ENCODE results near the gene CALHM1.
A peak's percentile ranks its signal among the peaks of the same experiment; 100 is the strongest.

The CALHM1 gene

DNA sequence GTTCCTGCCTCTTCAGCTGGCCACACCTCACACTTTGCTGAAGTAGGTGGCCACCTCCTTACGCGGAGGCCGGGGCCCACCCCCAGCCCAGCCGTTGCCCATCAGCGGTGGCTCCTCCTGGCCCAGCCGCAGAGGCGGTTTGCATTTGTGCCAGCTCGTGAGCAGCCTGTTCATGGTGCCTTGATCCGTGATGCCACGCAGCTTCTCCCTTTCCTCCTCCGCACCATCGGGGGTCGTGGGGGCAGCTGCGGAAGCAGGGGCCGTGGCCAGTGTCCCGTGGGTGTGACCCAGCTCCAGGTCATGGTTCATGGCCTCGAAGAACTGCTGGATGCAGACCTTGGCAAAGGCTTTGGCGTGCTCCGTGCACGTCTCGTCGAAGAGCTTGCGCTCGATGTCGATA is 3.5 kb downstream of the CALHM1 start:
- DNase-seq = no peak

DNA sequence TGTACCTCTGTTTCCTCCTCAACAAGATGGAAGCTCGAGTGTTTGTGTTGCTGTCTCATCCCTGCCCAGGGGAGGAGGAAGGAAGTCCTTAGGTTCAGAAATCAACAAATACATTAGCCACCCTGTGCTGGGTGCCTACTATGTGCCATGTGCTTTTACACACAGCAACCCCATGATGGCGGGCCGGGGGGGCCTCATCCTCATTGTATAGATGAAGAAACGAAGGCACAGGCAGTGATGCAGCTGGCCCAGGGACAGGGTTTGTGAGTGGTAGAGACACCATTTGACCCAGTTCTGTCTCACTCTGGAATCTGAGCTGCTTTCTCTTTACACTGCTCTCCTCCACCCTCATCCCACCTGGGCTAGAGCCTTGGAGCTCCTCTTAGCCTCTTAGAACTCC is 4.7 kb downstream of the CALHM1 start:
- no peak for DNase-seq

DNA sequence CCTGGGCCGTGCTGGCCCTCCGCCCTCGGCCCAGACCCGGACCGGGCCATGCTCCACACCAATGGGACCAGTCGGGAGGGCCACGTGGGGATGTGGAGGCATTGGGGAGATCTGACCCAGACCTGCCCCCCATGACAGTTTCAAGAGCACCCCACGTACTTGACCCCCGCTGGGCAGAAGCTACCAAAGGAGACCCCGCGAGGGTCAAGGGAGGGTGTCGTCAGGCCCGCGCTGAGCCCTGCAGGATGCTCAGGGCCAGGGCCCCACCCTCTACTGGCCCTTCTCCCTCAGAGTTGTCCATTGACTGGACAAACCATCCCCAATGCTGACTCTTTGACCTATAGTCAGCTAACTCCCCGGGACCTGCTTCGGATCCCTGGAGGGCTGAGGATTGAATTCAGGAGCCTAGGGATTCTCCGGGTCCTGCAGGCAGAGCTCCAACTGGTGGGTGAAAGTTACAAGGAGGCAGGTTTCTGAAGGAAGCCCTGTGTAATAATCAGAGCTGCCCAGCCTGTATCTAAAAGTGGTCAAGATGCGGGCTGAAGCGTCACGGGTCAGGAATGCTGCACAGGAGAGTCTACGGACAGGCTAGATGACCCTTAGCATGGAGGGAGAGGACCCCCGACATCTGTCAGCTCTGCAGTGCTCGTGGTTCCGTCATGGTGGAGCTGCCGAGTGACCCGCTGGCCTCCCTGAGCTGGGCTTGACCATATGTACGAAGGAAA is 6.0 kb downstream of the CALHM1 start:
- DNase-seq = peak in 1 of 56 donors; percentile 54

DNA sequence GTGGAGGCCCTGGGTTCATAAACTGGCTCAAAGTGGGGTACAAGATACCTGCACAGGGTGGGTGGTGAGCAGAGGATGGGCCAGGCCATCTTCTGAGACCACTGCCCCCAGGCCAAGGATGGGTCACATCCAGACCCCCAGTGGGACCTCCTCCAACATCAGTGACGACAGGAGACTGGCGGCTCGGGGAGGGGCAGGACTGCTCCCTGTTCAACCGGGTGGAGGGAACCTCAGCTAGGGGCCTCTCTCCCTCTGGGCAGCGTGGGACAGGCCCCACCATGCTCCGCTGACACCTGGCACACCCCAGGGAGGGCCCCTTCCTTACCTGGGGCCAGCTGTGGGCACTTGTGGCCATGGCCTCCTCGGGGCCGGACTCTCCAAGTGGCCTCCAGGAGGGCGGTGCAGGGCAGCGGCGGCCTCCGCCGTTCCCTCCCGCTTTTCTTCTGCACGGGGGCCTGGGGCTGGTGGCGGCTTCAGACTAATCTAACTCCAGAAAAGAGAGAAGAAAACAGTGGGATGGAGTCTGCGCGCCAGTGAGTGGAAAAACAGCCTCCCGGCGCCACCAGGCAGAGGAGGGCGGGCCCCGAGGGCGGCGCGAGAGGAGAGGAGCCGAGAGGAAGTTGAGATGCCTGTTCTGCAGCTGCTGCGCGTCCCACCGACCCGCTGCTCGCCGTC is 6.7 kb downstream of the CALHM1 start, which contains the start of gene CALHM2:
CALHM2 (minus strand) TSS at position 540 of the 675 bp plus-strand sequence. CDS start 2,429 bp downstream, outside the sequence.
- peak in 36 of 56 donors; percentile 9 to 75 (median 34) for DNase-seq

DNA sequence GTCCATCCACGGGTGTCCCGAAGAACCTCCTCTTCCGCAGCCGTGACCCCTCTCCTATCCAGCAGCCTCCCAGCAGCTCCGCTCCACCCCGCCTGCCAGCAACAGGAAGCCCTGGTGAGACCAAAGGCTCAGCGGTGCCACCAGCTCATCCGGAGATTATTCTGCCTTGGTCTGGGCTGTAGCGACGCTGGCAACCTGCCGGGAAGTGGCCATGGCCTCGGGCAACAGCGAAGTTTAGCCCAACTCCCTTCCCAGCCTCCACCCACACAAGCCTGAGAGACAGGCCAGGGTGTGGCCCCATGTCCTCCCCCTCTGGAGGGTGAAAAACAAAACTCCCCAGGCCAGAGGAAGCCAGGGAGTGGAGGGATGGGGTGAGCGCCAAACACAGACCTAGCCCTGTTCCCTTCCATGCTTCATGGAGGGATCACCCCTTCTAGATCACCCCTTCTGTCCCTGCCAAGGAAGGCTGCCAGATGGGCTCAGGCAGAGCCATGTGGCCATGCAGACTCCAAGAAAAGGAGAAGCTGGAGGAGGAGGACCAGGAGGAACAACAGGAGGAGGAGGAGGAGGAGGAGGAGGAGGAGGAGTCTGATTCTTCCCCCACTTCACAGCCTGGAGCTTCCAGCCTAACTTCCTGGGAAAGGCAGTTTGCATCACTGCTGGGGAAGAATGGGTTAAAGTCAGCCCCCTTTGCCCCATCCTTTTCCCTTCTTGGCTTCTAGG is 7.4 kb downstream of the CALHM1 start:
- peak in 4 of 56 donors; percentile 8 to 34 (median 23) for DNase-seq

DNA sequence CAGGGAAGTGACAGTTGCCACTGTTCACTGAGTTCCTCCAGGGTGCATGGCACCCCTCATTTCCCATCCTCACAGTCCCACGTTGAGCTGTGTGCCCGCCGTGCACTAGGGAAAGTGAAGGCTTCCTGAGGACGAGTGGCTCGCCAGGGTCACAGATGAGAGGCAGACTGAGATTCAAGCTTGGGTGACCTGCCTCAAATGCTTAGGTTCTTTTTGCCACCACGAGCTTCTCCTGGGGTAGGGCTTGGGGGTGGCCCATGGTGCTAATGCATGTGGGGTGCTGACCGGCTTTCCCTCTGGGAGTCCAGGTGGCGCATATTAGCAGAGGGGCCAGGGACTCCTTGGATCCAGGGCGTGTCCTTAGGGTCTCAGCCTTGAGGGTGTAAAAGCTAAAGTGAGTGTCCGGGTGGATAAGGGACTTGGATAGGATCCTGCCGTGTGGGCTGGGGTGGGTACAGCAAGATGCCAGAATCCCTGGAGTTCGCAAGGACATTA is 8.5 kb downstream of the CALHM1 start:
- no peak for DNase-seq

DNA sequence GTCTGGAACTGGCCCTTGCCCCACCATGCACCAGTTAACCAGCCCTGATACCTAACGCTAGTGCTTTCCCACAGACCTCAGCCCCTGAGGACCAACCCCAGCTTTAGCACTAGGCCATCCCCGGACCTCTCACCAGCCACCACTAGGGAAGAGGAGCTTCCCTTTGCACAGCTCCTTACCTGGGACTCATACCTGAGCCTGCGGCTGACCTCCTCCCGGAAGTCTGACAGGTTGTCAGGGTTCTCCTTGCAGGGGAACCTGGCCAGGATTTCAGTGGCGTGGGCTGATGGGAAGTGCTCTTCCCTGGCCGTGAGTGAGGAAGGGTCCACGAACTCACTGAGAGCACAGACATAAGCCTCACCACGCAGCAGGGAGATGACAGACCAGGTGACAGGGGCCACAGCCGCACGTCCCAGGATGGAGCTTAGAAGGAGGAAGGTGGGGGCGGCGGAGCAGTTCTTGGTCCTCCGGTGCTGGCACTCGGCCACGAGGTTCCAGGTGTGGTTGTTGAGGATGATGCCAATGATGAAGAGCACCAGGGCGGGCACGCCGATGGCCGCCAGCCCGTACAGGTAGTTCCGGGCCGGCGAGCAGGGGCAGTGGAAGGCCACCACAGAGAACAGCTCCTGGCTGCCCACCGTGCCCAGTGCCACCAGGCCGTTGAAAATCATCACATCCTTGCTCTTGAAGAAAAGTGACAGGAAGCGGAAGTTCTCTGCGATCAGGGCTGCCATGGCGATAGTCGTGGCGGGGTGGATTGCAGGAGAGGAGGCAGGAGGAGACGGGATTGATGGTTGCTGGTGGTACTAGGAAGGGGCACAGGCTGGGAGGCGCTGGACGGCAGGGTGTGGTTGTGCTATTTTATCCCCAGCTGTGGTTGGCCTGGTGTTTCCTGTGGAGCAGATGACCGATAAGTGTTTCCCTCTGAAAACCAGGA is 9.2 kb downstream of the CALHM1 start:
- no peak for DNase-seq

DNA sequence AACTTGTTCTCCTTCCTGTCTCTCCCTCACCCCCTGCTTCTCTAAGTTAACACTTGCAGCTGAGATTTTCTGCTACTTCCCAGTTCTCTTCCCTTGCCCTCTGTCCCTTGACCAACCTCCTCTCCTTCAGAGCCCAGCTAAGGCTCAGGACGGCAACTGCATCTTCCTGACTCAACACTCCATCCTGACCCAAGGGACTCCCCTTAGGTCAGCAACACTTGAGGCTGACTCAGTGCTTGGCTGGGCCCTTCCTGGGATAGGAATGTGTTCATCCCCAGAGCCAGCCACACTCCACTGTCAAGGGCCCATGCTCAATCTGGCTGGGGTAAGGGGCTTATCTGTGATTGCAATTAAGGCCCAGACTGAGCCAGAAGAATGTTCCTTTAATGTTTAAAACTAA is 10.0 kb downstream of the CALHM1 start:
- no peak for DNase-seq

DNA sequence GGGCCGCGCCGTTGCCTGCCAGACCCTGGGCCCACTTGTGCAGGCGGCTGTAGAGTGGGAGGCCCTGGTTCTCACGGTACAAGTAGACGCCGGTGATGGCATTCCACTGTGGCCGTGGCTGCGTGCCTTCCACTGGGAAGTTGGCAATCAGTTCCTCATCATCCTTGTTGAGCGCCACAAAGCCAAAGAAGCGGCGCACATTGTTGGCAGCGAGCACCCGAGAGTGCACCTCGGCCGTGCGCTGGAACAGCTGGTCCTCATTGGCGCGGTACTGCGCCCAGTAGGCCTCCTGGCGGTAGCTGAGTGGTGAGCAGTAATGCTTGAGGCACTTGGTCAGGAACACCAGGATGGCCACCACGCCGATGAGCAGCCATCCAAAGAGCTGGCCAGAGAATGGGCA is 11.5 kb downstream of the CALHM1 start:
- no peak for DNase-seq

DNA sequence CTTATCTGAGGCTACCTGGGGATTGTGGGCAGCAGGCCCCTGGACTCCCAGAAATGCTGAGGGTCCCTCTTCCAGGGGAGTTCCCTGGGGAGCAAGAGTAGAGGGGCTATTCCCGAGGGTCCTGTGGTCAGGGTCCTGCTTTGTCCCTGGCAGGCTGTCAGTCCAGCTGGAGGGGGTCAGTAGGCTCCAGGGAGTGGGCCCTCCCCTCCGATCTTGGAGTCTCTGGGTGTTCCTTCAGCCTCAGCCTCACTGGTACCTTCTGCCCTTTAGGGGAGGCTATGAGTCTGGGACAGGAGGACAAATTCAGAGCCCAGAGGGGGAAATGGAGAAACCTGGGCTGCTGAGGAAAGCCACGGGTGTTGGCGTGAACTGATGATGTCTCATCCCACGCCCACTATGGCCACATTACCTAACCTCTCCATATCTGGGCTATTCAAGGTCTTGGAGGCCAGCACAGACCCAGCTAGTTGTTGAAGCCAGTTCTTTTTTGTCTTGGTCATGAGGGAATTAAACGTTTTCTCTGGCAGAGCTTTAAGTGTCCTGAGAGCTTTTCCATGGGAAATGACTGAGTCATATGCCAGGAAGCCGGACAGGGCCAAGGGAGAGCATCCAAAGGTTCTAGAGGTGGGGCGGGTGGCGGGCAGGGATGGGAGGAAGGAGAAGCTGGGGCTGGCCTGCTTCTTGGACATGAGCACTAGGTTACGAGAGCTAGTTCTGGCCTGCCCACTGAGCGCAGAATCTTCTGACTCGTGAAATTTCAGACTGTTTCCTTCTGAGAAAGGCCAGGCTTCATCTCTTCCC is 12.7 kb downstream of the CALHM1 start:
- peak in 4 of 56 donors; percentile 8 to 32 (median 10) for DNase-seq

DNA sequence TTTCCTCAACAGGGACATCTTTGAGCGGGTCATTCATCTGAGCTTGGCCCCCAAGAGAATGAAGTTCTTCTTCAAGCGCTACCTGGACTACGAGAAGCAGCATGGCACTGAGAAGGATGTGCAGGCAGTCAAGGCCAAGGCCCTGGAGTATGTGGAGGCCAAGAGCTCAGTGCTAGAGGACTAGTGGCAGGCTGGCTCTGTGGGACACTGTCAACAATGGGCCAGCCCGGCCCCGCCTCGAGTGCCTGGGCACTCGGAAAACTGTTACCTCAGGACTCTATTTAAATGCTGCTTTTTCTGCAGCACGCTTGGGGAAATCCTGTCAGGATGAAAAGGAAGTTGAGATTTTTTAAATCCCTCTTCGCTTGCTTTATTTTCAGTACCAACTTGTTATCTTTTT is 13.3 kb downstream of the CALHM1 start:
- no peak for DNase-seq

DNA sequence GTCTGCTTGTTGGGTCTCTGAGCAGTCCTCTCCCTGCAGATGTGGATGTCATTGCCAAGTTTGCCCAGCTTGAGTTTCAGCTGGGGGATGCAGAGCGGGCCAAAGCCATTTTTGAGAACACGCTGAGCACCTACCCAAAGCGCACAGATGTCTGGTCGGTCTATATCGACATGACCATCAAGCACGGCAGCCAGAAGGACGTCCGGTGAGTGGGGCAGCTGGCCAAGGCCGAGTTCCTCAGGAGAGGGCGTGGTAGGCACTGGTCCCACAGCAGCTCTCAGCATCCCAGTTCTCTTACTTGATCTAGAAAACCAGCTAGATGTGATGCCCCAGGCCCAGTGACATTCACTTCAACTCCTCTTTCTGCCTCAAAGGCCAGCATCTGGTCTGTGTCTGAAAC is 14.2 kb downstream of the CALHM1 start:
- DNase-seq = no peak

DNA sequence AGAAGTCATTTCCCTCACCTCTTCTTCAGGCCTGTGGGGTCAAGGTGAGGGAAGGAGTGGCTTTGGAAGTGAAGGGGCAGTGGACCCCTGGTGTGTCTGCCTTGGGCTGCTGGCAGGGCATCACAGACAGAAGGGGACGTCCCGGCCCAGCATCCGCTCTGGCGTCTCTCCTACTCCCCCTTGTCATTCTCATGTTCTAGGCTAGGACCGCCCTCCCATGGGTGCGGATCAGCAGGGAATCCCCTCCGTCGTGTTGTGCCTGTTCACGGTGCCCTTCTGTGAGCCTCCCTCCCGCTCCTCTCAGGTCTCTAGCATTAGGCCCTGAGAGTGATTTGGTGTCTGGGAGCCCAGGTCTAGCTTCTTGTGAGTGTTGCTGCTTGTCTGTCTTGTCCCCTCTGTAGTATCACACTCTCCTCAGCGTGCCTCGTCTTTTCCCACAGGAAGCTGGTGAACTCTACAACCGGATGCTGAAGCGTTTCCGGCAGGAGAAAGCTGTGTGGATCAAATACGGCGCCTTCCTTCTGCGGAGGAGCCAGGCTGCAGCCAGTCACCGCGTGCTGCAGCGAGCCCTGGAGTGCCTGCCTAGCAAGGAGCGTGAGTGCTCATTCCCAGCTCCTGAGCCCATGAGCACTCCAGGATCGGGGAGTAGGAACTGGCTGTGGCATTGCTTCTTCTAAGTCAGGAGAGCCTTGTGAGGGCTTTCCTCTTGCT is 15.1 kb downstream of the CALHM1 start:
- DNase-seq = no peak

DNA sequence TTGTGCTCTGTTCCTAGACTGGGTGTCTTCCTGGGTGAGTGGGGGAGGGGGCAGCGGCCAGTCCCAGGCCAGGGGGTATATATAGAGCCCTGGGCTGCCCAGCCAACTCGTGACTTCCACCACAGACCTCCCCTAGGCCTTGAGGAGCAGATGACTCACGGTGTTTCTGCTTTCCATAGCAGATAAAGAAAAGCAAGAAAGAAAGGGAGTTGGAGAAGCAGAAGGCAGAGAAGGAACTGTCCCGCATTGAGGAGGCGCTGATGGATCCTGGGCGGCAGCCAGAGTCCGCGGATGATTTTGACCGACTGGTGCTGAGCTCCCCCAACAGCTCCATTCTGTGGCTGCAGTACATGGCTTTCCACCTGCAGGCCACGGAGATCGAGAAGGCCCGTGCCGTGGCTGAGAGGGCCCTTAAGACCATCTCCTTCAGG is 16.7 kb downstream of the CALHM1 start:
- DNase-seq = peak in 2 of 56 donors; percentile 9 to 12

DNA sequence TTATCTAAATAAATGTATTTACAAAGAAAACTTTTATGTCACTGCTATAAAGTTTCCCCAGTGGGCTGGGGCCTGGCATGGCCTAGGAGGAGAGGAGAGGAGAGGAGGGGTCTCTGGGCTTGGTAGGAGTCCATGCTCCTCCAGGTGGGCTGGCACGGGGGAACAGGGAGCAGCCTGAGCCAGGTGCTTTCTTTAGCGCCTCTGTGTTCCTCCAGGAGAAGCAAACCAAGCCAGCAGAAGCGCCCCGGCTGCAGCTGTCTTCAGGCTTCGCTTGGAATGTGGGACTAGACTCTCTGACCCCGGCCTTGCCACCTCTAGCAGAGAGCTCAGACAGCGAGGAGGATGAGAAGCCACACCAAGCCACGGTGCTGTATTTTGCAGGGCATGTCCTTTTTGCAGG is 17.1 kb downstream of the CALHM1 start:
- DNase-seq = no peak

DNA sequence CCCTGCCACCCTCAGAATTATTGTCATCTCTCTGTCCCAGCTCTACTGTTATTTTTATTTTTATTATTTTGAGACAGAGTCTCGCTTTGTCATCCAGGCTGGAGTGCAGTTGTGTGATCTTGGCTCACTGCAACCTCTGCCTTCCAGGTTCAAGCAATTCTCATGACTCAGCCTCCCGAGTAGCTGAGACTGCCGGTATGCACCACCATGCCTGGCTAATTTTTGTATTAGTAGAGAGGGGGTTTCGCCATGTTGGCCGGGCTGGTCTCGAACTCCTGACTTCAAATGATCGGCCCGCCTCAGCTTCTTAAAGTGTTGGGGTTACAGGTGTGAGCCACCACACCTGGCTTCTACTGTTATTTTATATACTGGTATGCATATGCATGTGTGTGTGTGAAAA is 17.5 kb downstream of the CALHM1 start:
- no peak for DNase-seq

DNA sequence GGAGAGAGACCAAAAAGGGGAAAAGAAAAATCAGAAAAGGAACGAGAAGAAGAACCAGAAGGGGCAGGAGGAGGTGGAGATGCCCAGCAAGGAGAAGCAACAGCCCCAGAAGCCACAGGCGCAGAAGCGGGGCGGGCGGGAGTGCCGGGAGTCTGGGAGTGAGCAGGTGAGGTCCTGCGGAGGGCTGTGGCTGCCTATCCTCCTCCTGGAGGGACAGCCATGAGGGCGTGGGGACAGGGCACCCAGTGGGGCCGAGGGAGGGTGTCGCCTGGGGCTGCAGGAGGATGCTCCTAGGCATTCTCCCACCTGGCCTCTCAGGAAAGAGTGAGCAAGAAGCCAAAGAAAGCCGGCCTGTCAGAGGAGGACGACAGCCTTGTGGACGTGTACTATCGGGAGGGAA is 18.3 kb downstream of the CALHM1 start:
- DNase-seq = no peak

DNA sequence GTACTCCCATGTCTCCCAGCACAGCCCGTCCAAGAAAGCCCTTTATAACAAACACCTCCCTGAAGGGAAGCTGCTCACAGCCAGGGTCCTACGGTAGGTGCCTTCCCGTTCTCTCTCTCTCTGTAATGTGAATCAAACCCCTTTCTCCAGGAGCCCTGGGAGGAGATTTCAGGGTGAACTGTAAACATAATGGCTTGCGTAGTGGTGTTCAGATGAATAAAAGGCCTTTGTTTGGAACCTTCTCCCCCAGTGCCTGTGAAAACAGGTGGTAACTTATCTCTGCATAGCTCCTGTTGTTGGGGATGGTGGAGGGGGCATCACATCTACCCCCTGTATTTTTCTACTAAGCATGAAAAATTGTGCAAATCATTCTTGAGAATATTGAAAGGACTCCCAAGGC is 18.9 kb downstream of the CALHM1 start:
- DNase-seq = no peak

DNA sequence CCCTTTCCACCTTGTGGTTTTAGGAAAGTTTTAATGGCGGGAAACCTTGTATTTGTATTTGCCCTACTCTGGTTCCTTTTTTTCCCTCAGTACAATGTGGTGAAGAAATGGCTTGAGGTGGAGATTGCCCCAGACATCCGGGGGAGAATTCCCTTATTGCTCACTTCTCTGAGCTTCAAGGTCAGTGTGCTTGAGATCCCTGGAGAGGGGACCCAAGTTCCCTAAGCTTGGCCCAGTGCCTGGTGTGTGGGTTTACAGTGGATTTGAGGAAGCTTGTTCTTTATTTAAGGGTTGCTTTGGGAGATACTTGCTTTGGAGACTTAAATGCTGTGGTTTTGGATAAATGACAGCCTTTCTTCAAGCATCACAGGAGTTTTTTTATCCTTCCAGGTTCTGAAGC is 24.8 kb downstream of the CALHM1 start:
- no peak for DNase-seq
